ENCODE measurements around the gene INSYN1. TPM values are rescaled to one million over a fixed set of nuclear protein-coding genes. Genes with fewer than 3 reads are reported as not detected.
"Not testable (repeated sequence)": the region's sequence is repeated elsewhere in the genome, so short reads cannot be mapped to it uniquely, and the experiment has no call there.

The INSYN1 gene
- total RNA-seq, 1 donor from 2014 or later: 13.8 TPM

- no peak for DNase-seq (ENCODE audit: low spot score)
Observed at GRCh38 chr15:73714695-73715301, 38.4 kb downstream of the INSYN1 start.

DNA sequence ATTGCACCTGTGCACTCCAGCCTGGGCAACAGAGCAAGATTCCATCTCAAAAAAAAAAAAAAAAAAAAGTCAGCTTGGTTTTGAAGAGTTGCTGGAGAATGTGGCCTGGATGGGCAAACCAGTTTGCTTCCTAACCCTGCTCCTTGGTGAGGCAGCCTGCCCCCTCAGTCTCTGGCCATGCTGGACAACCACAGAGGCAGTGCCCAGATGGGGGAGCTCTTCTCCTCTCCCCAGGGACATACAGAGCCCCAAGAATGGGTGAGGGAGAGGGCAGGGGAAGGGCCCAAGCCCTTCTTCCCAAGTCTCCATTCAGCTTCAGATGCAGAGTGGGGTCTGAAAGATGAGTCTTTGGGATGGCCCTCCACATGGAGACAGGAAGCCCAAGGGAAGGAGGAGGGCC lies 41.0 kb downstream of the INSYN1 start:
- DNase-seq (ENCODE audit: low spot score): no peak

DNA sequence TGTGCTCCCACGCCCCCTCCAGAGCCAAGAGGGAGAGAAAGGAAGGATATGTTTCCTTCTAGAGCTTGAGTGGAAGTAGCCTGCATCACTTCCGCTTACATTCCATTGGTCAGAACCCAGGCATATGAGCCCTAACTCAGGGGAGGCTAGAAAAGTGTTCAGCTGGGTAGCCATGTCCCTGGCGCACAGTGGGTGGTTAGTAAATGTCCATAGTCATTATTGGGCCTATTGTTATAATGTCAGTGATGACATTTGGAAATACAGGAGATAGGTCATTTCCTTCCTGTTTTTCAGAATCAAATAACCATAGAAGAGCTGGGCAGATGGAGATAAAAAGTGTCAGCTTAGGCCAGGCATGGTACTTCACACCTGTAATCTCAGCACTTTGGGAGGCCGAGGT lies 41.6 kb downstream of the INSYN1 start:
- no peak for DNase-seq (ENCODE audit: low spot score)

DNA sequence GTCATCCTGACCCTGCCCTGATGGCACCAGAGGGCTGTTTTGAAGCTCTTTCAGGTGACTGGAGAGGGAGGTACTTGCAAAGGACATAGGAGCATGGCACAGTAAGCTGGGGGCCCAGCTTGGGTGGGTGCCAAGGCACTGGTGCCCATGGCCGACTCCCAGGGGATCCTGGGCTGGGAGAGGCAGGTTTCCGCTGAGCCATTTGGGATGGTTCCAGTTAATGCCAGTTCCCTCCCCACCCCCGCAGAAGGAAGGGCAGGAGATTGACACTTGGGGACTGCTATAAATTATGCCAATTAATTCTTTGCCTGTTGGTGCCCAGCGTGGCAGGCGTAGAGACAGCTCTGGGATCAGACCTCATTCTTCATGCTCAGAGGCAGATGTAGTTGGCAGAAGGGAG lies 42.8 kb downstream of the INSYN1 start:
- no peak for DNase-seq (ENCODE audit: low spot score)

GRCh38 chr15:73709686-73710085 lies 43.5 kb downstream of the INSYN1 start:
- DNase-seq (ENCODE audit: low spot score): no peak

DNA sequence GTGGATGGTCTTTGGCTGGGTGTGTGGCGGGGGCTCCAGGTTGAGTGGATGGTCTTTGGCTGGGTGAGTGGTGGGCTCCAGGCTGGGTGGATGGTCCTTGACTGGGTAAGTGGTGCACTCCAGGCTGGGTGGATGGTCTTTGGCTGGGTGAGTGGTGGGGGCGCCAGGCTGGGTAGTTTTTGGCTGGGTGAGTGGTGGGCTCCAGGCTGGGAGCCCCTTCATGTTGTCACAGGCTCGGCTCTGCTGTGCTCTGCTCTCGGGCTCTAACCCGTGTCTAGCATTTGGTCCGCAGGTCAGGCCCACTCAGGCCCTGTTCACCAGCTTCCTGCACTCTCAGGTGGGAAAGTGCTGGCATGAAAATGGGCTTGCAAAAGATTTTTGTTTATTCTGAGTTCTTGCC lies 43.9 kb downstream of the INSYN1 start:
- no peak for DNase-seq (ENCODE audit: low spot score)

- DNase-seq (ENCODE audit: low spot score): no peak
Observed at GRCh38 chr15:73708691-73709090, 44.5 kb downstream of the INSYN1 start.

GRCh38 chr15:73704869-73705645 lies 48.1 kb downstream of the INSYN1 start:
- DNase-seq (ENCODE audit: low spot score): peak; percentile 39

DNA sequence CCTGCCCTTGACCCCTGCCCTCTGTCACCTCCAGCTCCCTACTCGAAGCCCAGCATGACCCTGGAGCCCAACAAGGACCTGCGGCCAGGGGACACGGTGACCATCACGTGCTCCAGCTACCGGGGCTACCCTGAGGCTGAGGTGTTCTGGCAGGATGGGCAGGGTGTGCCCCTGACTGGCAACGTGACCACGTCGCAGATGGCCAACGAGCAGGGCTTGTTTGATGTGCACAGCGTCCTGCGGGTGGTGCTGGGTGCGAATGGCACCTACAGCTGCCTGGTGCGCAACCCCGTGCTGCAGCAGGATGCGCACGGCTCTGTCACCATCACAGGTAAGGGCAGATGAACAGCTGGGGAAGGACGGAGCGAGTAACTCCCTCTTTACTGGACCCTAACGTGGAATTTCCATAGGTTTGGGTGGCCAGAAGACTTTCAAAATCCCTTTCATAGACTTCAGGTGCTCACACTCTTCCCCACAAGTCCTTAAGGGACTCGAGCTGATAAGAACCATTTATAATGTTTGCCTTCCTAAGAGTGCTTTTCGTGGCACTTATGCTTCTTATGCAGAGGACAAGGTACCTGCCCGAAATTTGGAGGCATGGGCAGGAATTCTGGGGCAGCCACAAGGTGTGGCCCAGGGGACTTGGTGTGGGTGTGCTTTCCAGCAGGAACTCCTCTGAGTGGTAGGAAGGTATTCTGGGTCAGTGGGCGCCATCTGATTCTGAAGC lies 48.8 kb downstream of the INSYN1 start:
- not testable (repeated sequence) for DNase-seq (ENCODE audit: low spot score)

DNA sequence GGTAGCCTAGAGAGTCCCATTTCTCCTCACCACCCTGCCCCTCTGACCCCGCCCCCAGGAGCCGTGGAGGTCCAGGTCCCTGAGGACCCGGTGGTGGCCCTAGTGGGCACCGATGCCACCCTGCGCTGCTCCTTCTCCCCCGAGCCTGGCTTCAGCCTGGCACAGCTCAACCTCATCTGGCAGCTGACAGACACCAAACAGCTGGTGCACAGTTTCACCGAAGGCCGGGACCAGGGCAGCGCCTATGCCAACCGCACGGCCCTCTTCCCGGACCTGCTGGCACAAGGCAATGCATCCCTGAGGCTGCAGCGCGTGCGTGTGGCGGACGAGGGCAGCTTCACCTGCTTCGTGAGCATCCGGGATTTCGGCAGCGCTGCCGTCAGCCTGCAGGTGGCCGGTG lies 49.5 kb downstream of the INSYN1 start:
- not testable (repeated sequence) for DNase-seq (ENCODE audit: low spot score)

- not testable (repeated sequence) for DNase-seq (ENCODE audit: low spot score)
Observed at GRCh38 chr15:73702311-73703239, 50.6 kb downstream of the INSYN1 start.

DNA sequence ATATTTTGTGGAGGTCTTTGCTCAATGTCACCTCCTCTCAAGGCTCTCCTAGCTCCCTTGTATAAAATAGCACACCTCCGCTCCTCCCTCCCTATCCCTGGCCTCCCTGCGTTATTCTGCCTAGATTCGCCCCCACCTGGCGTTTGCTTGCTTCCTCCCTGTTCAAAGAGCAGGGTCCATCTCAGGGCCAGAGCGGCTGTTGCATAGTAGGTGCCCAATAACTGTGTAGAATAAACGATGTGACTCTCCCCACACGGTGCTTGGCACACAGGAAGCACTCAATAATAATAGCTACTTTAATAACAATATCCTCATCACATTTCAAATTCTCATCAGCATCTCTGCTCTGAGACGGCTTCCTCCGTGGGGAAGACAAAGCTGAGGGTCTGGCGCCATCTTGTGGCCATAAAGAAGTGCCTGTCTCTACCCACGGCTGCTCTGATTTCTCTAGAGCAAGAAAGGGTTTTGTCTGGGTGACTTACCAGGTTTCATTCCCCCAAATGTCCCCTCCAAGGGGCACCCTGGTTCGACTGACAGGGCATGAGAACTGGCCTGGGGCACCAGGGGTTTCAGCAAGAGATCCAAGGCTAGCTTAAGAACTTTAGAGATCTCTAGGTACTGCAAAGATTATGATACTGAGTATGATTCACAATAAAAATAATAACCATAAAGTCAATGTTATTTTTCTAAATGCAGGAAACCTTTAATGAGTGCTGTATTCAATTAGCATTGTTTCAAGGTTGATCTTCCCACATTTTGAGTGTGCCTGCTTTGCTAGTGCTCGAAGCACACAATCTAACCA lies 52.9 kb downstream of the INSYN1 start:
- DNase-seq (ENCODE audit: low spot score): peak; percentile 85

- no peak for DNase-seq (ENCODE audit: low spot score)
Observed at GRCh38 chr15:73699249-73700040, 53.7 kb downstream of the INSYN1 start.

DNA sequence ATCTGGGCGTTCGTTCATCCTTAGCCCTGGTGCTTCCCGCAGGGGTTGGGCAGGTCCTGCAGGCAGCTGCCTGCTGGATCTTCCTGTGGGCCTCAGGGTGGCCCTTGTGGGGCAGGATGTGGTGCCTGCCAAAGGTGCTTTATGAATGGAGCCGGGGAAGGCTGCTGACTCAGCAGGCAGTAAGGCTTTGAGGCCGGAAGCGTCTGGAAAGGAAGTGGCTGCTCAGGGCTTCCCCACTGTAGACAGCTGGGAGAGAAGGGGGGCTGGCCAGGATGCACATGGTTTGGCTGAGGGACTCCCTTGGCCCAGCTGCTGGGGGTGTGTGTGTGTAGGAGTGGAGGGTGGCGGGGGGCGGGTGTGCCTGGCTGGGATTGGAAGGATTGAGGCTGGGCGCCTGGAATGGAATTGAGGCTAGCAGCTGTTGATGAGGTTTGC lies 56.1 kb downstream of the INSYN1 start:
- peak; percentile 84 for DNase-seq (ENCODE audit: low spot score)

DNA sequence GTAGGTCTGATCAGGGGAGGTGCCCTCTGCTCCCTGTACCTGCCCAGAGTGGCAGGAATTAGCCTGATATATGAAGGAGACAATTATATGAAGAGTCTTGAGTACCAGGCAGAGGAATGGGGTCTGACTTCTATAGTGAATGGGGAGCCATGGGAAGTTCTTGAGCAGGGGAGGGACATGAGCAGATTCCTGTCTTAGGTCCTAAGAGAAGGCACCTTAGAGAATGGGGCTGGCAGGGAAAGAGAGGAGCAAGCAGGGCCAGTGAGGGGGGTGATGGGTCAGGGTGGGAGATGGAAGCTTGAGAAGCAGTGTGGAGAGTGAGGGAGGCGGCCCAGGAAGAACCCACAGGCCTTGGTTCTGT lies 56.5 kb downstream of the INSYN1 start:
- no peak for DNase-seq (ENCODE audit: low spot score)

- no peak for DNase-seq (ENCODE audit: low spot score)
Observed at GRCh38 chr15:73695773-73696640, 57.1 kb downstream of the INSYN1 start.

- no peak for DNase-seq (ENCODE audit: low spot score)
Observed at GRCh38 chr15:73694419-73694818, 58.7 kb downstream of the INSYN1 start.

DNA sequence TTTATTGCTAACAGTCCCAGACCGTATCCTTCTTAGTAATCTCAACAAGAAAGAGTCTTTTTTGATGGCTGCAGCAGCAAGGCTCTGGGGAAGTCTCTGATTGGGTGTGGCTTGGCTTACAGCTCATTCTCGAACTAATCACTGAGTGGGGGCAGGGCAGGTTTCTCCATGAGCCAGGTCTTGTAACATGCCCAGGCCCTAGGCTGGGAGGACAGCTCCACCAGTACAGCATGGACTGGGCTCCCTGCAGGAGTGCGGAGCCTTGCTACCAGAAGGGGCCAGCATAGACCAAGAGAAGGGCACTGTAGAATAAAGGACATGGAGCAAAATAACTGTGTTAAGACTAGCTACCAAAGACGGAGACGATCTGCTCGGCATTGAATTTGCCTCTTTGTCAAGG lies 61.8 kb downstream of the INSYN1 start:
- peak; percentile 41 for DNase-seq (ENCODE audit: low spot score)

GRCh38 chr15:73688455-73688854 lies 64.7 kb downstream of the INSYN1 start:
- no peak for DNase-seq (ENCODE audit: low spot score)
